Stimulated activated CD4-positive, alpha-beta T cell treated with anti-CD3 and anti-CD28 coated beads, TNF-alpha, amount 100 ng/mL, for 24 hours (primary cell): Measurements from ENCODE around the gene KCNK5.

Experiments used
- DNase-seq, 3 experiments: peaks; one replicate each; pipeline ENCODE4 v3.0.0-alpha.2; 2020; ENCODE audit warnings: low read depth in 3 of 3

KCNK5 gene, protein sequence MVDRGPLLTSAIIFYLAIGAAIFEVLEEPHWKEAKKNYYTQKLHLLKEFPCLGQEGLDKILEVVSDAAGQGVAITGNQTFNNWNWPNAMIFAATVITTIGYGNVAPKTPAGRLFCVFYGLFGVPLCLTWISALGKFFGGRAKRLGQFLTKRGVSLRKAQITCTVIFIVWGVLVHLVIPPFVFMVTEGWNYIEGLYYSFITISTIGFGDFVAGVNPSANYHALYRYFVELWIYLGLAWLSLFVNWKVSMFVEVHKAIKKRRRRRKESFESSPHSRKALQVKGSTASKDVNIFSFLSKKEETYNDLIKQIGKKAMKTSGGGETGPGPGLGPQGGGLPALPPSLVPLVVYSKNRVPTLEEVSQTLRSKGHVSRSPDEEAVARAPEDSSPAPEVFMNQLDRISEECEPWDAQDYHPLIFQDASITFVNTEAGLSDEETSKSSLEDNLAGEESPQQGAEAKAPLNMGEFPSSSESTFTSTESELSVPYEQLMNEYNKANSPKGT

GRCh38 chr6:39228992-39229767 is at the start of gene KCNK5:
Gene KCNK5, minus strand, starts transcription at chr6:39229475. Its CDS starts 364 bp downstream, at chr6:39229111.
- peak; percentile 54 to 86 (median 59) for DNase-seq

DNA sequence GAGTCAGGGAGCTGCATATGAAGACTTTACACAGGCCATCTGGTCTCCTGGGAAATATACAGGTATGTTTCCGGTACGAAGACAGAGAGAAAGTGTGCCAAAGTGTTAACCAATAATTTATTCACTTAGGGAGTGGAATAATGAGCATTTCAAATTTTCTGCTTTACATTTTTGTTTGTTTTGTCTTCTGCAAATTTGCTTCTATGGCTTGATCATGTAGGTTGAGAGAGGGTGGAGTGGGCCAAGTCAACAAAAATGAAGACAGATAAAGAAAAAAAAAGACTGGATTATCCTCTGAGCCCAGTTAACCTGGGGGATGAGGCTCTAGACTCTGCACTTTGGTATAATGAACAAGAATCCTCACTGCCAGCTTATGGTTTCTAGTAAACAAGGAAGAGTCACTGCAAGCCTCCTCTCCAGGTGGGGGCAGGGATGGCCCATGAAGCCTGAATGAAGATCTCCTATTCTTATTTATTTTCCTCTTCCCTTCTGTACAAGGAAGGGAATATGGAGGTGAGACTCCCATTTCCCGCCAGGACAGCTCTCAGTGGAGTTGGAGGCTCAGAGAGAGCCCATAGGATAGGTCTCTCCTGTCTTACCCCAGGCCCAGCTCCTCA is 47.2 kb upstream of the KCNK5 start:
- DNase-seq = no peak

- DNase-seq = no peak
These were observed 45.6 kb upstream of the KCNK5 start for GRCh38 chr6:39274903-39275302.

- no peak for DNase-seq
These were observed 45.2 kb upstream of the KCNK5 start for GRCh38 chr6:39274471-39274870.

- DNase-seq = no peak
These were observed 44.1 kb upstream of the KCNK5 start for GRCh38 chr6:39273406-39273821.

DNA sequence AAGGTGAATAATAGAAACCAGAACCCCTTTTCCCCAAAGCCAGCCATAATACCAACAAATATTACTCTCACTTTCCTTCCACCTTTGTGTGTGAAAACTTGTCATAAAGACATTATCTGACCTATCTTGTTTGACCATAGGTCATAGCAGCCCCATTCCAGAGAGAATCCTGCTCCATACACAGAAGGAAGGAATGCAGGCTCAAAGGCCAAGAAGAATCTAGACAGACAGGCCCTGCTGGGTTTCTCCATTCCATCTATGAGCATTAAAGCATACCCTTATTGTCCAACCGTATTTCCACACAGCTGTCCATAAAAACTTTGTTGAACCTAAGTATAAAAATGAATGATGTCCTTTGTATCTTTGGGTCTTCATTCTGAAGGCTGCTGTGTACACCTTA is 40.7 kb upstream of the KCNK5 start:
- DNase-seq = no peak

- DNase-seq = no peak
These were observed 39.4 kb upstream of the KCNK5 start for GRCh38 chr6:39268721-39269120.

GRCh38 chr6:39268171-39268570 is 38.9 kb upstream of the KCNK5 start:
- no peak for DNase-seq

GRCh38 chr6:39266782-39267355 is 37.6 kb upstream of the KCNK5 start:
- no peak for DNase-seq

- DNase-seq = no peak
These were observed 37.1 kb upstream of the KCNK5 start for GRCh38 chr6:39266375-39266774.

GRCh38 chr6:39263303-39264037 is 34.2 kb upstream of the KCNK5 start:
- no peak for DNase-seq

- DNase-seq = no peak
These were observed 32.5 kb upstream of the KCNK5 start for GRCh38 chr6:39261751-39262150.

DNA sequence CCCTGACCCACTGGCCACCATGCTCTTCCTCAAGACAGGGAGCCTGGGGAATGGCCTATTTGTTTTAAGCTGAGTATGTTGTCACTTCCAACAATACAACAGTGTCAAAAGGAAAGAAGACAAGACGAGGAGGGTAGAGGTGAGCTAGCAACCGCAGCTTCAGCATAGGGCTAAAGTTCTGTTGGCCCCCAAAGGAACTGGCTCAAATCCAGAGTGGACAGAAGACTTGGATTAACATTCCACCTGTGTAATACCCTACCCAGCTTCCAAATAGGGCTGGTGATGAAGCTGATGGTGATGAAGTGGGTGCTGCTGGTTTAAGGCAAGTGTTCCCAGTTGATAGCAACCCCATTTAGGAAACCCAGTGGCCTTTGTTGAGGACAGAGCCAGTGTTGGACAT is 31.7 kb upstream of the KCNK5 start:
- DNase-seq = no peak

DNA sequence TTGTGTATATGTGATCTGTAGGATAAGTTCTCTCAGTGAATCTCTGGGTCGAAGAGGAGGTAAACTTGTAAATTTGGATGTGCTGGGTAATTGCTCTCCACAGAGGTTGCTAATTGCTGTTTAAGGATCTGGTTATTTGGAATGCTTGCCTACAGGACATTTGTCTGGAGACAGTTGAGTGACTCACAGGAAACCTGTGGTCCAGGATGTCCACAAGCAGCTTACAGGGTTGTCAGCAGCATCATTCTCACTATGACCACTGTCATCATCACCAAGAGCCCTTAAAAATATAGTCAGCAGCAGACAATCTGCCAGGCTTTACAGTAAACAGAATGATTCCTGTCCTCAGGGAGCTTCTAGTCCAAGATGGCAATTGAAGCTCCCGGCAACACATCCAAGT is 31.2 kb upstream of the KCNK5 start:
- DNase-seq = no peak

GRCh38 chr6:39256294-39256940 is 27.1 kb upstream of the KCNK5 start:
- no peak for DNase-seq

- no peak for DNase-seq
These were observed 25.8 kb upstream of the KCNK5 start for GRCh38 chr6:39254999-39255535.

- DNase-seq = no peak
These were observed 22.1 kb upstream of the KCNK5 start for GRCh38 chr6:39251406-39251805.

DNA sequence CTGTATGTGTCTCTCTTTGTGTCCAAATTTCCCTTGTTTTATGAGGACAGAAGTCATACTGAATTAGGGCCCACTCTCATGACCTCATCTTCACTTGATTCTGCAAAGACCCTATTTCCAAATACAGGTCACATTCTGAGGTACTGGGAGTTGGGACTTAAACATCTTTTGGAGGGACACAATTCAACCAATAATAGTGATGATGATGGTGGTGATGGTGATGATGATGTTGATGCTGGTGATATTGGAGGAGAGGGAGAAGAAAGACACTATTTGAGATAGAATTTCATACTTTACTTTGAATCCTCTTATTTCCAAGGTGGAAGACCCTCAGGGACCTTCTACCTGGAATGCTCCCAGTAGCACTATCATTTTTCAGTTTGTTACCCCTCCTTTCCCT is 21.2 kb upstream of the KCNK5 start:
- no peak for DNase-seq

GRCh38 chr6:39249278-39249677 is 20.0 kb upstream of the KCNK5 start:
- DNase-seq = no peak

GRCh38 chr6:39247667-39248194 is 18.5 kb upstream of the KCNK5 start:
- no peak for DNase-seq
